Left renal cortex interstitium (tissue), 4 donors: Measurements from ENCODE around the gene SLC6A13. TPM values are rescaled to one million over a fixed set of nuclear protein-coding genes. Genes with fewer than 3 reads are reported as not detected.
"Not testable (repeated sequence)": the region's sequence is repeated elsewhere in the genome, so short reads cannot be mapped to it uniquely, and the experiment has no call there.

ENCODE experiments used
- DNase-seq, 4 donors: peaks; one replicate each; pipeline ENCODE4 v3.0.0-alpha.2; 2013; ENCODE audit warnings: low read depth in 4 of 4, low spot score in 2 of 4, missing footprints in 1 of 4
- polyA plus RNA-seq, 4 donors: library from polyadenylated mRNA; unstranded; fragments of 120-200 nt; gene quantifications; one replicate each; pipeline ENCODE4 v1.2.1, GENCODE V29; 2013; ENCODE audit not compliant: insufficient read length in 4 of 4

The SLC6A13 gene
- polyA plus RNA-seq, result 10 to 100 TPM; 39.0 to 57.4 (median 52.4) TPM

- peak; percentile 48 to 74 (median 64) for DNase-seq
Measured at GRCh38 chr12:262817-263216, at the start of gene SLC6A13. SLC6A13 (minus strand) TSS chr12:262836; CDS start chr12:260052, 2,784 bp downstream.

DNA sequence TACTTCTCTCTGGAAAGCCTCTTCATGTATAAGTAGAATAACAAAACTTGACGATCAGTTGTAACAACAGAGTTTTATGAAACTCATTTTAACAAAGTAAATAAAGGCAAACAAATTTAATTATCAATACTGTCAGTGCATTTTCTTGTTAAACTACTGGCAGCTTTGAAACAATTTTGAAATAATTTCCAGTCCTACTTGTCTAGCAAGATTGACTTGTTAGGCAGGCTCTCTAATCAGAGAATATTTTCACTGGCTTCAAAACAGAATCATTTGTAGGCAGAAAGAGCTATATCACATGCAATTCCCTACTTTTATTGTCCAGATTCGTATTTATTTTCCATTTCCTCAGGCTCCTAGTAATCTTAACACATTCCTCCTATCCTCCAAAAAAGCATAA lies 45.9 kb upstream of the SLC6A13 start:
- peak in 1 of 4 donors; percentile 0 for DNase-seq

DNA sequence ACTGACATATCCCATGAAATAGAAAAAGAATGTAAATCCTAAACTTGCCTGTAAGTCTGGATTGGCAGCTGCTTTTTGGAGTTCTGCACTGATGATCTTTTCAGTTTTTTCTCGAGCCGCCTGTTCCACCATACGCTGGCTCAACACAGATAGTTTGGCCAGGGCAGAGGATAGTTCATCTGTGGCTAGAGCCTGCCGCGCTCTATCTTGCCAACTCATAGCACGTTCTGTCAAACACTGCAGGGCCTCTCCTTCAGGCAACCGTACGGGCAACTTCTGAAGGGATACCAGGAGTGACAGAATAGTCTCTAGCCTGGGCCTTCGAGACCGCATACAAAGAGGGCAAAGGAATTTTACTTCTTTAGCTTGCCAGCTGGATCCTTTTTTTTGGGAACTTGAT lies 44.8 kb upstream of the SLC6A13 start:
- DNase-seq, result no peak

- DNase-seq, result no peak
Measured at GRCh38 chr12:304805-305204, 42.2 kb upstream of the SLC6A13 start.

DNA sequence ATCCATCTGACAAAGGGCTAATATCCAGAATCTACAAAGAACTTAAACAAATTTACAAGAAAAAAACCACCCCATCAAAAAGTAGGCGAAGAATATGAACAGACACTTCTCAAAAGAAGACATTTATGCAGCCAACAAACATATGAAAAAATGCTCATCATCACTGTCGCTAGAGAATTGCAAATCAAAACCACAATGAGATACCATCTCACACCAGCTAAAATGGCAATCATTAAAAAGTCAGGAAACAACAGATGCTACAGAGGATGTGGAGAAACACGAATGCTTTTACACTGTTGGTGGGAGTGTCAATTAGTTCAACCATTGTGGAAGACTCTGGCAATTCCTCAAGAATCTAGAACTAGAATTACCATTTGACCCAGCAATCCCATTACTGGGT lies 40.1 kb upstream of the SLC6A13 start:
- DNase-seq, result not testable (repeated sequence)

DNA sequence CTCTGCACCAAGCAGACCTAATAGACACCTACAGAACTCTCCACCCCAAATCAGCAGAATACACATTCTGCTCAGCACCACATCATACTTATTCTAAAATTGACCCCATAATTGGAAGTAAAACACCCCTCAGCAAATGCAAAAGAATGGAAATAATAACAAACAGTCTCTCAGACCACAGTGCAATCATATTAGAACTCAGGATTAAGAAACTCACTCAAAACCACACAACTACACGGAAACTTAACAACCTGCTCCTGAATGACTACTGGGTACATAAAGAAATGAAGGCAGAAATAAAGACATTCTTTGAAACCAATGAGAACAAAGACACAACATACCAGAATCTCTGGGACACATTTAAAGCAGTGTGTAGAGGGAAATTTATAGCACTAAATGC lies 37.5 kb upstream of the SLC6A13 start:
- DNase-seq, result not testable (repeated sequence)

- DNase-seq, result not testable (repeated sequence)
Measured at GRCh38 chr12:299511-299910, 36.9 kb upstream of the SLC6A13 start.

DNA sequence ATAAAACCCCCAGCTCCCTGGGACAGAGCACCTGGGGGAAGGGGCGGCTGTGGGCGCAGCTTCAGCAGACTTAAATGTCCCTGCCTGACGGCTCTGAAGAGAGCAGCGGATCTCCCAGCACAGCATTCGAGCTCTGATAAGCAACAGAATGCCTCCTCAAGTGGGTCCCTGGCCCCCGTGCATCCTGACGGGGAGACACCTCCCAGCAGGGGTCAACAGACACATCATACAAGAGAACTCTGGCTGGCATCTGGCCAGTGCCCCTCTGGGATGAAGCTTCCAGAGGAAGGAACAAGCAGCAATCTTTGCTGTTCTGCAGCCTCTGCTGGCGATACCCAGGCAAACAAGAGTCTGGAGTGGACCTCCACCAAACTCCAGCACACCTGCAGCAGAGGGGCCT lies 35.4 kb upstream of the SLC6A13 start:
- DNase-seq, result not testable (repeated sequence)

DNA sequence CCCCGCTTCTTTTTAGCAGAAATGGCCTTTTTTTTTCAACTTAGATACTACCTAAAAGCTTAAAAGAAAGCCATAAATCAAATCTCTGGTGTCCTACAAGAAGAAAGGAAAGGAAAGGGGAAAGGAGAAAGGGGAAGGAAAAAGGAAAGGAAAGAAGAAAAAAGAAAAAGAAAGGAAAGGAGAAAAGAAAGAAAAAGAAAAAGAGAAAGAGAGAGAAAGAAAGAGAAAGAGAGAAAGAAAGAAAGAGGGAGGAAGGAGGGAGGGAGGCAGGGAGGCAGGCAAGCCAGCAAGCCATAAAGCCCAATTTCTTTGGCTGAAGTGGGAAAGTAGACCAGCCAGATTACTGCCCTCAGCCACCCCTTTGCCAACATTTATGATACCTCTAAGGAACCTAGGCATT lies 32.5 kb upstream of the SLC6A13 start:
- DNase-seq, result no peak

DNA sequence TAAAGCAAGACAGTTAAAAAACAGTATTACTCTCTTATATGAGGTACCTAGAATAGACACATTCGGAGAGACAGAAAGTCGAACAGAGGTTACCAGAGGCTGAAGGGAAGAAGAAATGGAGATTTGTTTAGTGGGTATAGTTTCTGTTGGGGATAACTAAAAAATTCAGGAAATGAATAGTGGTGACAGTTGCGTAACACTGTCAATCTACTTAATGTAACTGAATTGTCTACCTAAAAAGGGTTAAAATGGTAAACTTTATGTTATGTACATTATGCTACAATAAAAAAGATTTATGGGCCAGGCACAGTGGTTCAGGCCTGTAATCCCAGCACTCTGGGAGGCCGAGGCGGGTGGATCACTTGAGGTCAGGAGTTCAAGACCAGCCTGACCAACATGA lies 30.6 kb upstream of the SLC6A13 start:
- no peak for DNase-seq

- DNase-seq, result no peak
Measured at GRCh38 chr12:292186-292585, 29.6 kb upstream of the SLC6A13 start.

GRCh38 chr12:291153-291723 lies 28.6 kb upstream of the SLC6A13 start:
- DNase-seq, result no peak

DNA sequence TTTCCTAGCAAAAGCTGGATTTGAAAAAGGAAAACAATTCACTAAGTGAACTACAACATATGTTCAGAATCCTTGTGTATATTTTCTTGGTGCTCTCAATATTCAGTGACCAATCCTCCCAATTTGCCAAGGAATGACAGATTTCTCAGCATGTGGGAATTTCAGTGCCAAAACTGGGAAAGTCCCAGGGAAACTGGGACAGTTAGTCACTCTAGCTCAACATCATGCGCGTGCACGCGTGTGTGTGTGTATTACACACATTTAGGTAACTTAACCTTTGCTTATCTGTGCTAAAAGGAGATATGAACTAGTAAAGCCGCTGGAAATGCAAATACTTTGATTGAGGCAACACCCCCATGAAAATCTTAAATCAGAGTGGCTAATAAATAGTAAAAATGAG lies 26.1 kb upstream of the SLC6A13 start:
- DNase-seq, result no peak

DNA sequence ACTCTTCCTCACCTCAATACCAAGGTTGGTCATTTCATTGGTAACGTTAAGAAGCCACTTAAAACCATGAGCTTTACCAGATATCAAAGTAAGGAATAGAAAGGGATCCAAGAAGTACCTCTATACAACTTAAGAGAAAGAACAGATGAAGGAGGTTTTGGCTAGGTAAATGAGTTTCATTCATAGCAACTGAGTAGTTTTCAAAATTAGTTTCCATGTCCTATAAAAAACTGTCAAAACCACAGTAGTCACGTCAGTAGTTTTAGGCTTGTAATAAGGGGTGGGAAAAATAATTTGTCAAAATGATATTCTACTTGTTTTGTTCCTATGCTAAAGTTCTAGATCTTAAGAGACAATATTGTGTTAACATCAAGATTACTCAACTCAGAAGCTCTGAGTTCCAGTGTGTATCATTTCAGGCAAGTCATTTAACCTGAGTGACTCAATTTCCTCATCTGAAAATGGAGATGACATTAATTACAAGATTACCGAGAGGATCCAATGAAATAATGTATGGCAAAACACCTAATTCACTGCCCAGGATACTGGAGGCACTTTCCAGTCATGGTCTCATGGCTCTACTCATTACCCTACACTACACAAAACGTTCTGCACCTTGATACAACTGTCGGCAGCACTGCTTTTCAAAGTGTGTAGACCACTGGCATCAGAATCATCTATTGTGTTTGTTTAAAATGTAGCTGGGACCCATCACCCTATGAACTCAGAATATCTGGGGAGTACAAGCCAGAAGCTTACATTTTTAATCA lies 24.1 kb upstream of the SLC6A13 start:
- DNase-seq, result no peak

DNA sequence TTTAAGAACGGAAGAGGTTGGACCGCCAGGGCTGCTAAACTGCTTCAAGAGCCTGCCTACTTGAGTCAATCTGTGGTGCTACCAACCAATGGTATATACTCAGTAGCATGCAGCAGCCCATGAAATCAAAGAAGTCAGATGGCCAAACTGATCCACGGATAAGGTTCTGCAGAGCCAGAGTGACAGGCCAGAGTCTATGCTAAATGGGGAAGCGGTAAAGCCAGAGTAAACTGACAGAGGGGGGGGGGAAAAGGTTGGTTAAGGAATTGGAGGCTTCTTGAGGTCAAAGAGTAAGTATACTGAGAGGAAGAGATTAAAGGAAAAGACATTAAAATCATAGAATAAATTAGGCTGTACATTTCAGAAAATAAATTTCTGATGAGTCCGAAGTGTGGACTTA lies 15.4 kb upstream of the SLC6A13 start:
- DNase-seq, result no peak

DNA sequence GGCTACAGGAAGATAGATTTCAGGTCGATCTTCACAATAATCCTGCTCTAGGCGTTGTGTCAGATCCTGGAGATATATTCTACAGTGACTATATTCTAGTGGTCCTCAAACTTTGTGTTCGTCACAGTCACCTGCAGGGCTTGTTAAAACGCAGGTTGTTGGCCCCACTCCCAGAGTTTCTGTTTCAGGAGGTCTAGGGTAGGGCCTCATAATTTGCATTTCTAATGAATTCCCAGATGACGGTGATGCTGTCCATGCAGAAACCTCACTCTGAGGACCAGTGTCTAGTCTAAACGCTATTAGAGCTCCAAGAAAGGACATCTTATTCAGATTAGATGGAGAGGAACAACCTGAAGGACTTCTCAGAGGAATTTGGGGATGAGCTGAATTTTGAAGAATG lies 13.2 kb upstream of the SLC6A13 start:
- DNase-seq, result no peak

DNA sequence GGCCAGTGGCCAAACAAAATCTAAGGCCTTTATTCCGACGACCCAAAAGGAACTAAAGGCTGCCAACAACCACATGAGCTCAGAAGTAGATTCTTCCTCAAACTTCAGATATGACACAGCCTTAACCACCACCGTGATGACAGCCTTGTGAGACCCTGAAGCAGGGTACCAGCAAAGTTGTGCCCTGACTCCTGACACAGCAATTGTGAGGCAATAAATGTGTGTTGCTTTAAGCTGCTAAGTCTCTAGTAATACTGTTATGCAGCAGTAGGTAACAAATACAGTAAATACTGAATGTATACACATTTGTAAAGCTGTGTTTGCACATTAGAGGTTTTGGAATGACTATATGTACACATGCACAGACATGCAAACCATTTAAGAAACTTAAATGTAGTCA lies 10.7 kb upstream of the SLC6A13 start:
- no peak for DNase-seq

- no peak for DNase-seq
Measured at GRCh38 chr12:272942-273341, 10.3 kb upstream of the SLC6A13 start.

DNA sequence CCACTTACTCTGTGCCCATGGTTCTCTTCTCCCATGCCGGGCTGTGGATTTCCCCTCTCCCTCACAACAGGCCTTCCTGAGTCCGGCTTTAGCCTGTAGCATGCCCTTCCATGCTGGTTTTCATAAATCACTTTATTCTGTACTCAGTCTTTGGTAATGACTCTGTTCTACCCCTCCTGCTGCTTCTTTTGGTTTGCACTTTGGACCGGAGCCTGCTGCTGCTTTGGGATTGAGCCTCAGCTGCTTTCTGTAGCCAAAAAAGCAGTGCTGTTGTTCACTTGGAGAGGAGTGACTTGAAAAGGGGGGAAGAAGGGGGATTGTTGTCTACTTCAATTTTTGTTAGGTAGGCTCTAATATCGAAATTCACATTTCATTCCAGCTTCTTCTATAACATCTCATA lies 8.5 kb upstream of the SLC6A13 start:
- no peak for DNase-seq

- DNase-seq, result no peak
Measured at GRCh38 chr12:269191-269590, 6.6 kb upstream of the SLC6A13 start.

GRCh38 chr12:268483-268840 lies 5.8 kb upstream of the SLC6A13 start:
- DNase-seq, result no peak
